WTC11 (cell line): Measurements from ENCODE around the gene STXBP6. TPM values are rescaled to one million over a fixed set of nuclear protein-coding genes. Genes with fewer than 3 reads are reported as not detected.

Experiments used
- ATAC-seq: fragments of 200-7000 bp; cut with Tn5 transposase; 2 replicates; pipeline ENCODE4 v1.10.0; 2021; ENCODE audit warnings: mild to moderate bottlenecking, moderate library complexity
- CTCF ChIA-PET: fragments of 300-600 bp; sonication (Branson Sonifier 250); formaldehyde crosslinking; loops from one replicate; lab custom pipeline; 2021; ENCODE audit warnings: antibody characterized with exemption; lab: Charles Lee
- POLR2A ChIA-PET: fragments of 350-600 bp; sonication (Branson Sonifier 250); formaldehyde crosslinking; loops from one replicate; lab custom pipeline; 2021; ENCODE audit warnings: antibody characterized with exemption; lab: Charles Lee
- DNase-seq: peaks from one replicate; pipeline ENCODE4 v3.0.0; 2021; ENCODE audit warnings: low spot score
- H3K27ac Mint-ChIP-seq: 2 replicates; pipeline ENCODE4 v1.8.0; 2021; ENCODE audit warnings: mixed read lengths
- H3K27me3 Mint-ChIP-seq: 2 replicates; pipeline ENCODE4 v1.8.0; 2021; ENCODE audit warnings: low read depth, mild to moderate bottlenecking, moderate library complexity, mixed read lengths
- H3K36me3 Mint-ChIP-seq: 2 replicates; pipeline ENCODE4 v1.8.0; 2021; ENCODE audit warnings: mixed read lengths
- H3K4me1 Mint-ChIP-seq: 2 replicates; pipeline ENCODE4 v1.8.0; 2022; ENCODE audit warnings: mixed read lengths
- H3K4me3 Mint-ChIP-seq: 2 replicates; pipeline ENCODE4 v1.8.0; 2021; ENCODE audit warnings: mild to moderate bottlenecking, moderate library complexity, mixed read lengths
- H3K9me3 Mint-ChIP-seq: 2 replicates; pipeline ENCODE4 v1.8.0; 2021; ENCODE audit warnings: mixed read lengths
- ARID4B ChIP-seq: sonication (generic); formaldehyde crosslinking; IDR thresholded peaks from 2 replicates; pipeline ENCODE4 v1.8.0; 2023; ENCODE audit warnings: missing genetic modification reagents, mild to moderate bottlenecking, borderline replicate concordance
- ATF2 ChIP-seq: sonication (generic); formaldehyde crosslinking; IDR thresholded peaks from 2 replicates; pipeline ENCODE4 v1.8.1; 2022; ENCODE audit warnings: low read depth, missing genetic modification reagents, borderline replicate concordance
- ESRRA ChIP-seq: sonication (generic); formaldehyde crosslinking; IDR thresholded peaks from 2 replicates; pipeline ENCODE4 v1.8.1; 2022; ENCODE audit warnings: mild to moderate bottlenecking, missing genetic modification reagents, borderline replicate concordance
- FOXJ3 ChIP-seq: sonication (generic); formaldehyde crosslinking; IDR thresholded peaks from 2 replicates; pipeline ENCODE4 v1.9.0; 2021; ENCODE audit warnings: missing genetic modification reagents, mild to moderate bottlenecking, borderline replicate concordance
- GABPB1 ChIP-seq: sonication (generic); formaldehyde crosslinking; IDR thresholded peaks from 2 replicates; pipeline ENCODE4 v1.8.1; 2023; ENCODE audit warnings: mild to moderate bottlenecking, missing genetic modification reagents
- HMGA2 ChIP-seq: fragments of 250-450 bp; sonication (Bioruptor Pico); IDR thresholded peaks from 2 replicates; pipeline ENCODE4 v1.4.0; 2021; ENCODE audit warnings: mild to moderate bottlenecking, moderate library complexity
- HMGXB4 ChIP-seq: sonication (generic); formaldehyde crosslinking; IDR thresholded peaks from 2 replicates; pipeline ENCODE4 v1.8.1; 2023; ENCODE audit warnings: mild to moderate bottlenecking, moderate library complexity, missing genetic modification reagents
- IRF1 ChIP-seq: sonication (generic); formaldehyde crosslinking; IDR thresholded peaks from 2 replicates; pipeline ENCODE4 v1.8.0; 2023; ENCODE audit warnings: missing genetic modification reagents
- JUN ChIP-seq: sonication (generic); formaldehyde crosslinking; IDR thresholded peaks from 2 replicates; pipeline ENCODE4 v1.8.0; 2023; ENCODE audit warnings: mild to moderate bottlenecking, missing genetic modification reagents
- NFE2L1 ChIP-seq: sonication (generic); formaldehyde crosslinking; IDR thresholded peaks from 2 replicates; pipeline ENCODE4 v1.8.1; 2023; ENCODE audit warnings: missing genetic modification reagents
- NFYB ChIP-seq: sonication (generic); formaldehyde crosslinking; conservative IDR thresholded peaks from 2 replicates; pipeline ENCODE4 v1.8.0; 2022; ENCODE audit warnings: low read depth, missing genetic modification reagents
- NR1H2 ChIP-seq: sonication (generic); formaldehyde crosslinking; IDR thresholded peaks from 2 replicates; pipeline ENCODE4 v1.9.0; 2021; ENCODE audit warnings: mild to moderate bottlenecking, moderate library complexity, missing genetic modification reagents
- STAT6 ChIP-seq: sonication (generic); formaldehyde crosslinking; conservative IDR thresholded peaks from 2 replicates; pipeline ENCODE4 v1.8.1; 2023; ENCODE audit warnings: mild to moderate bottlenecking, low read depth, missing genetic modification reagents, moderate library complexity
- USF1 ChIP-seq: sonication (generic); formaldehyde crosslinking; IDR thresholded peaks from 2 replicates; pipeline ENCODE4 v1.8.0; 2022; ENCODE audit warnings: mild to moderate bottlenecking, missing genetic modification reagents
- ZBTB21 ChIP-seq: sonication (generic); formaldehyde crosslinking; IDR thresholded peaks from 2 replicates; pipeline ENCODE4 v1.8.1; 2023; ENCODE audit warnings: mild to moderate bottlenecking, missing genetic modification reagents, borderline replicate concordance
- ZNF232 ChIP-seq: sonication (generic); formaldehyde crosslinking; IDR thresholded peaks from 2 replicates; pipeline ENCODE4 v1.8.0; 2022; ENCODE audit warnings: mild to moderate bottlenecking, missing genetic modification reagents
- ZNF263 ChIP-seq: sonication (generic); formaldehyde crosslinking; IDR thresholded peaks from 2 replicates; pipeline ENCODE4 v1.8.1; 2022; ENCODE audit warnings: low read depth, mild to moderate bottlenecking, moderate library complexity, missing genetic modification reagents
- ZNF317 ChIP-seq: sonication (generic); formaldehyde crosslinking; IDR thresholded peaks from 2 replicates; pipeline ENCODE4 v1.8.1; 2023; ENCODE audit warnings: low read depth, mild to moderate bottlenecking, moderate library complexity, missing genetic modification reagents, borderline replicate concordance
- ZSCAN18 ChIP-seq: fragments of 250-450 bp; sonication (Bioruptor Pico); IDR thresholded peaks from 2 replicates; pipeline ENCODE4 v2.1.2; 2022; ENCODE audit warnings: mild to moderate bottlenecking, moderate library complexity
- total RNA-seq: library from RNA; stranded (reverse); gene quantifications from 3 replicates; pipeline ENCODE4 v1.2.3, GENCODE V29; 2021

Gene STXBP6
- total RNA-seq, 1 experiment from 2014 or later, result 4.2 TPM

- Mint-ChIP-seq H3K4me3 (no peak overlapping the region), H3K36me3 (no peaks in the 10 kb centered on the region), H3K27ac (no peak overlapping the region), H3K9me3 (no peaks in the 10 kb centered on the region), H3K27me3 (no peaks in the 10 kb centered on the region), H3K4me1 (no peaks in the 10 kb centered on the region)
- CTCF ChIA-PET, result no interaction called here
- POLR2A ChIA-PET, result no interaction called here
- no peak for DNase-seq
- no peak for ATAC-seq
- TF ChIP-seq JUN (CRISPR knock-in tag) (no peak), GABPB1 (CRISPR knock-in tag) (no peak), FOXJ3 (CRISPR knock-in tag) (no peak), ZBTB21 (CRISPR knock-in tag) (no peak), ATF2 (no peak), NR1H2 (CRISPR knock-in tag) (no peak), ZNF232 (no peak), ESRRA (CRISPR knock-in tag) (no peak), USF1 (CRISPR knock-in tag) (no peak), ZNF317 (CRISPR knock-in tag) (no peak)
These were observed 216.6 kb downstream of the STXBP6 start for GRCh38 chr14:24833385-24833784.

- ChIA-PET CTCF (no interaction called here), POLR2A (no interaction called here)
- Mint-ChIP-seq H3K36me3 (no peaks in the 10 kb centered on the region), H3K27ac (no peak overlapping the region), H3K27me3 (no peaks in the 10 kb centered on the region), H3K9me3 (no peaks in the 10 kb centered on the region), H3K4me1 (no peaks in the 10 kb centered on the region), H3K4me3 (no peak overlapping the region)
- DNase-seq, result no peak
- no peak for ATAC-seq
- TF ChIP-seq STAT6 (CRISPR knock-in tag), result no peak
- no peak for TF ChIP-seq ARID4B (CRISPR knock-in tag)
- no peak for TF ChIP-seq ESRRA (CRISPR knock-in tag)
- no peak for TF ChIP-seq NFYB (CRISPR knock-in tag)
- TF ChIP-seq HMGA2 (CRISPR knock-in tag), result no peak
- TF ChIP-seq USF1 (CRISPR knock-in tag), result no peak
- TF ChIP-seq ATF2, result no peak
- TF ChIP-seq ZSCAN18 (CRISPR knock-in tag), result no peak
- TF ChIP-seq IRF1 (CRISPR knock-in tag), result no peak
- no peak for TF ChIP-seq NFE2L1 (CRISPR knock-in tag)
- no peak for TF ChIP-seq HMGXB4
- no peak for TF ChIP-seq ZNF263
- TF ChIP-seq FOXJ3 (CRISPR knock-in tag), result no peak
These were observed 218.3 kb downstream of the STXBP6 start for GRCh38 chr14:24831677-24832076.
